Lower leg skin (tissue), 4 donors: ENCODE measurements around the gene PROP1. TPM values are rescaled to one million over a fixed set of nuclear protein-coding genes. Genes with fewer than 3 reads are reported as not detected.

ENCODE experiments used
- DNase-seq, 2 donors: peaks; one replicate each; pipeline ENCODE4 v3.0.0-alpha.2; 2019; ENCODE audit warnings: low spot score in 2 of 2
- H3K4me3 ChIP-seq: fragments of 200-600 bp; sonication (generic); 2 replicates; pipeline ENCODE4 v1.5.1; 2017; ENCODE audit warnings: mild to moderate bottlenecking, low read depth; ENCODE audit not compliant: poor library complexity, severe bottlenecking
- POLR2A ChIP-seq, 2 donors: fragments of 450-650 bp; IDR thresholded peaks; one replicate each; pipeline ENCODE4 v1.6.1; 2016 to 2017; ENCODE audit warnings: antibody characterized with exemption in 2 of 2, mild to moderate bottlenecking in 1 of 2, moderate library complexity in 1 of 2
- WGBS, 2 donors: methylation state at CpG; one replicate each; pipeline ENCODE4 v1.1.5; 2018; 5-methylcytosine and 5-hydroxymethylcytosine counted together
- intact Hi-C: fragments of 100-400 bp; cut with DNase I; formaldehyde crosslinking; loops from one replicate; pipeline ENCODE4 v1.15.0; 2023; ENCODE audit warnings: low total_unique reads
- total RNA-seq, 4 donors: library from RNA; depleted of rRNA; stranded (reverse); fragments of >200 nt; gene quantifications; one replicate each; pipeline ENCODE4 v1.1.0, GENCODE V29; 2016
- TF ChIP-seq, protein P1 (sequence below), 3 donors: fragments of 450-650 bp; IDR thresholded peaks; one replicate each; pipeline ENCODE4 v1.5.1; 2016; ENCODE audit warnings: antibody characterized with exemption in 3 of 3, mild to moderate bottlenecking in 3 of 3, moderate library complexity in 2 of 3

Gene PROP1
- total RNA-seq, 4 donors from 2014 or later, result not detected

DNA sequence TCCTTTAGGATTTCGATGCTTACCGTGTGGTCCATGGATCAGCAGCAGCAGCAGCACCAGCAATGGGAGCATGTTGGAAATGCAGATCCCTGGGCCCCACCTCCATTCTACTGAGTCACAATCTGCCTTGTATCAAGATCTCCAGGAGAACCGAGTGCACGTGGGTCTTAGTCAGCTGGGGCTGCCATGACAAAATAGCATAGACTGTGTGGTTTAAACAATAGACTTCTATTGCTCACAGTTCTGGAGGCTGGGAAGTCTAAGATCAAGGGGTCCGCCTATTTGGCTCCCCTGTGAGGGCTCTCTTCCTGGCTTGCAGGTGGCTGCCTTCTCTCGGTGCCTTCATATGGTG lies 1.3 kb upstream of the PROP1 start:
- TF ChIP-seq POLR2A (IDR thresholded peaks at IDR 0.05), result no peak
- TF ChIP-seq, protein P1, sequence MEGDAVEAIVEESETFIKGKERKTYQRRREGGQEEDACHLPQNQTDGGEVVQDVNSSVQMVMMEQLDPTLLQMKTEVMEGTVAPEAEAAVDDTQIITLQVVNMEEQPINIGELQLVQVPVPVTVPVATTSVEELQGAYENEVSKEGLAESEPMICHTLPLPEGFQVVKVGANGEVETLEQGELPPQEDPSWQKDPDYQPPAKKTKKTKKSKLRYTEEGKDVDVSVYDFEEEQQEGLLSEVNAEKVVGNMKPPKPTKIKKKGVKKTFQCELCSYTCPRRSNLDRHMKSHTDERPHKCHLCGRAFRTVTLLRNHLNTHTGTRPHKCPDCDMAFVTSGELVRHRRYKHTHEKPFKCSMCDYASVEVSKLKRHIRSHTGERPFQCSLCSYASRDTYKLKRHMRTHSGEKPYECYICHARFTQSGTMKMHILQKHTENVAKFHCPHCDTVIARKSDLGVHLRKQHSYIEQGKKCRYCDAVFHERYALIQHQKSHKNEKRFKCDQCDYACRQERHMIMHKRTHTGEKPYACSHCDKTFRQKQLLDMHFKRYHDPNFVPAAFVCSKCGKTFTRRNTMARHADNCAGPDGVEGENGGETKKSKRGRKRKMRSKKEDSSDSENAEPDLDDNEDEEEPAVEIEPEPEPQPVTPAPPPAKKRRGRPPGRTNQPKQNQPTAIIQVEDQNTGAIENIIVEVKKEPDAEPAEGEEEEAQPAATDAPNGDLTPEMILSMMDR (IDR thresholded peaks at IDR 0.05), result no peak
- intact Hi-C loops, result no loop called here
- H3K4me3 ChIP-seq, result no peak overlapping the region
- 74 to 77% methylated on average over 6 of the region's 6 CpGs for WGBS, 2 donors
- no peak for DNase-seq

GRCh38 chr5:177996660-177997318 lies 747 bp upstream of the PROP1 start:
- H3K4me3 ChIP-seq, result no peak overlapping the region
- 68 to 74% methylated on average over 7 of the region's 7 CpGs for WGBS, 2 donors
- TF ChIP-seq, protein P1 (IDR thresholded peaks at IDR 0.05), result no peak
- TF ChIP-seq POLR2A (IDR thresholded peaks at IDR 0.05), result no peak
- DNase-seq, result no peak
- intact Hi-C loops, result no loop called here

DNA sequence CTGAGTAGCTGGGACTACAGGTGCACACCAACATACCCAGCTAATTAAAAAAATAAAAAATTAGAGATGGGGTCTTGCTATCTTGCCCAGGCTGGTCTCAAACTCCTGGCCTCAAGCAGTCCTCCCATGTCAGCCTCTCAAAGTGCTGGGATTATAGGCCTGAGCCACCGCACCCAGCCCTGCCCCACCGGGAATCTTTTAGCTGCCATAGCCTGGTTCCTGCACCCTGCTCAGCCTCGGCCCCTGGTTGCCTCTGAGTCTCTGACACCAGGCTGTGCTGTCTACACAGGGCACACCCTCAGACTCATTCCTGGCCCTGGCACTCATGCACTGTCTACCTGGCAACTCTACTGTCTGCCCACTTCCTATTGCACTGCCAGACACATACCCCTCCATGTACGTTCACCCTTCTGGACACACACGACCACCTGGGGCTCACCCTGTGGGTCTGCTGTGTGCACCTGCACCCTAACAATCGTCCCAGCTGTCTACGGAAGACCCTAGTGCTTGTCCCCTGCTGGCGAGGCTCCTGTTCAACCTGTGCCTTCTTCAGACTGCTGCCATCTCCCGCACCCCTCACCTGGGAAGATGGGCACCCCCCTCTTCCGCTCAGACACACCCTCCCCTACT lies 1.4 kb downstream of the PROP1 start:
- no peak overlapping the region for H3K4me3 ChIP-seq
- no peak for TF ChIP-seq POLR2A (IDR thresholded peaks at IDR 0.05)
- TF ChIP-seq, protein P1 (IDR thresholded peaks at IDR 0.05), result no peak
- WGBS, 2 donors, result 72 to 74% methylated on average over 10 of the region's 10 CpGs
- DNase-seq, result no peak
- intact Hi-C loops, result no loop called here

DNA sequence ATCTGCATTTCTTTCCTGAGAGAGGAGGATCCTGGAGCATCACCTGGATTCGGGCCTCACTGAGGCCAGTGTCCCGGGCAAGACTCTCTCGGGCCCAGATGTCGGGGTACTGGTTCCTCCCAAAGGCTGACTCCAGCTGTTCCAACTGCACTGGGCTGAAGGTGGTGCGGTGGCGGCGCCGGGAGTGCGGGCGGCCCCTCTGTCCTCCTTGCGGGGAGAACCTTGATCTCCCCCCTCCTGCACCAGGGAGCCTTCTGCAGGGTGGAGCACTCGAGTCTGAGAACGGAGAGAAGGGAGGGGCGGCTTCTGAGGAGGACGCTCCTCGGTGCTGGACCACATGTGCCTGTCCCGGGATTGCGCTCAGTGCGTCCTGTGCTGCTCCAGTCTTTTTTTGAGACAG lies 2.0 kb downstream of the PROP1 start:
- DNase-seq, result no peak
- 80 to 85% methylated on average over 13 to 19 of the region's 19 CpGs for WGBS, 2 donors
- H3K4me3 ChIP-seq, result no peak overlapping the region
- intact Hi-C loops, result no loop called here
- TF ChIP-seq POLR2A (IDR thresholded peaks at IDR 0.05), result no peak
- TF ChIP-seq, protein P1 (IDR thresholded peaks at IDR 0.05), result no peak

DNA sequence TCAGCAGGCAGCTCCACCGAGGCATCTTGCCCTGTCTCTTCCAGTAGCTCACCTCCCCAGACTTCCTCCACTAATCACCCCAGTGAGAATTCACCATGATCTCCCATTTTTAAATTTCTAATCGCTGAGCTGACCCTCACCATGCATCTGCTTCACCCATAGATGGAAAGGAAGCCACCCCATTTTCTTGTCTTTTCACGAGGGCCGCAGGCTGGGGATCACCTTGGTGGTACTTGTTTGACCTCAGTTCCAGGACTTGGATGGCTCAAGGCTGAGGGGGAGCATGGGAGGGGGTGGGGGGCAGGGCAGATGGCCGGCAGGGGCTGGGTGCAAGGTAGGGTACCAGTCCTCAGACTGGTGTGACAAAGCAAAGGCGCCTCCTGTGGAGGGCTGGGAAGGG lies 3.6 kb downstream of the PROP1 start:
- intact Hi-C loops, result no loop called here
- no peak overlapping the region for H3K4me3 ChIP-seq
- TF ChIP-seq POLR2A (IDR thresholded peaks at IDR 0.05), result no peak
- TF ChIP-seq, protein P1 (IDR thresholded peaks at IDR 0.05), result no peak
- DNase-seq, result no peak
- 88 to 92% methylated on average over 6 of the region's 6 CpGs for WGBS, 2 donors
